GM23248 (cell line): Measurements from ENCODE around the gene ASXL1. TPM values are rescaled to one million over a fixed set of nuclear protein-coding genes. Genes with fewer than 3 reads are reported as not detected.

ENCODE experiments used
- DNase-seq: peaks from one replicate; pipeline ENCODE4 v3.0.0-alpha.2; 2015
- H2AFZ ChIP-seq: fragments of 200-600 bp; sonication (generic); 2 replicates; pipeline ENCODE4 v1.6.1; 2016; ENCODE audit warnings: antibody characterized with exemption
- H3F3A ChIP-seq: fragments of 200-600 bp; sonication (generic); 2 replicates; pipeline ENCODE4 v1.6.1; 2016; ENCODE audit warnings: mild to moderate bottlenecking, antibody characterized with exemption, mixed run types; ENCODE audit not compliant: insufficient read depth
- H3K27ac ChIP-seq: fragments of 200-600 bp; sonication (generic); 2 replicates; pipeline ENCODE4 v1.5.1; 2016; ENCODE audit warnings: mild to moderate bottlenecking
- H3K27me3 ChIP-seq: fragments of 200-600 bp; sonication (generic); replicated peaks from 2 replicates; pipeline ENCODE4 v1.6.1; 2016; ENCODE audit warnings: mild to moderate bottlenecking; ENCODE audit not compliant: insufficient read depth
- H3K36me3 ChIP-seq: fragments of 200-600 bp; sonication (generic); 2 replicates; pipeline ENCODE4 v1.6.1; 2016; ENCODE audit warnings: low read depth, mild to moderate bottlenecking
- H3K4me1 ChIP-seq: fragments of 200-600 bp; sonication (generic); 2 replicates; pipeline ENCODE4 v1.6.1; 2016; ENCODE audit warnings: mild to moderate bottlenecking; ENCODE audit not compliant: insufficient read depth
- H3K4me2 ChIP-seq: fragments of 200-600 bp; sonication (generic); one replicate; pipeline ENCODE4 v1.6.1; 2016; ENCODE audit warnings: mild to moderate bottlenecking; ENCODE audit not compliant: unreplicated experiment
- H3K4me3 ChIP-seq: fragments of 200-600 bp; sonication (generic); 2 replicates; pipeline ENCODE4 v1.5.1; 2016; ENCODE audit warnings: mild to moderate bottlenecking
- H3K79me2 ChIP-seq: fragments of 200-600 bp; sonication (generic); 2 replicates; pipeline ENCODE4 v1.6.1; 2016; ENCODE audit warnings: mild to moderate bottlenecking; ENCODE audit not compliant: insufficient read depth
- H3K9ac ChIP-seq: fragments of 200-600 bp; sonication (generic); 2 replicates; pipeline ENCODE4 v1.6.1; 2016; ENCODE audit warnings: mild to moderate bottlenecking
- H3K9me2 ChIP-seq: fragments of 200-600 bp; sonication (generic); 2 replicates; pipeline ENCODE4 v1.6.1; 2016; ENCODE audit warnings: mixed run types, mild to moderate bottlenecking, moderate library complexity; ENCODE audit not compliant: insufficient read depth
- H3K9me3 ChIP-seq: fragments of 200-600 bp; sonication (generic); one replicate; pipeline ENCODE4 v1.6.1; 2017; ENCODE audit warnings: low read depth
- H4K20me1 ChIP-seq: fragments of 200-600 bp; sonication (generic); 2 replicates; pipeline ENCODE4 v1.6.0; 2016; ENCODE audit not compliant: insufficient read depth
- EZH2 ChIP-seq: fragments of 200-600 bp; sonication (generic); IDR thresholded peaks from 2 replicates; pipeline ENCODE4 v1.6.1; 2018; ENCODE audit warnings: antibody characterized with exemption, mild to moderate bottlenecking; ENCODE audit not compliant: insufficient read depth, poor library complexity, severe bottlenecking
- EZH2phosphoT487 ChIP-seq: fragments of 200-600 bp; sonication (generic); IDR thresholded peaks from 2 replicates; pipeline ENCODE4 v1.6.1; 2018; ENCODE audit warnings: antibody characterized with exemption, moderate library complexity, mild to moderate bottlenecking, low read depth; ENCODE audit not compliant: insufficient read depth
- WGBS, 2 experiments: methylation state at CpG; one replicate each; pipeline ENCODE4 v1.1.6; 2015 to 2017; ENCODE audit warnings: low lambda C conversion rate in 2 of 2, low coverage in 1 of 2; ENCODE audit errors: missing lambda C conversion rate in 2 of 2; 5-methylcytosine and 5-hydroxymethylcytosine counted together
- in situ Hi-C: fragments of 300-500 bp; cut with MboI; formaldehyde crosslinking; loops from 2 replicates; pipeline ENCODE4 v1.15.0; 2020
- polyA plus RNA-seq: library from polyadenylated mRNA; unstranded; fragments of >200 nt; fragmentation: Nextera tagmentation; extraction: Ambion mirVana; gene quantifications from 2 replicates; pipeline ENCODE4 v1.2.1, GENCODE V29; 2016
- total RNA-seq: library from RNA; depleted of rRNA; stranded (reverse); fragments of >200 nt; shearing (Covaris generic); gene quantifications from 2 replicates; pipeline ENCODE4 v1.2.3, GENCODE V29; 2014

ASXL1 gene
- total and polyA plus RNA-seq, 2 experiments from 2014 or later, result 13.8 to 39.9 TPM

DNA sequence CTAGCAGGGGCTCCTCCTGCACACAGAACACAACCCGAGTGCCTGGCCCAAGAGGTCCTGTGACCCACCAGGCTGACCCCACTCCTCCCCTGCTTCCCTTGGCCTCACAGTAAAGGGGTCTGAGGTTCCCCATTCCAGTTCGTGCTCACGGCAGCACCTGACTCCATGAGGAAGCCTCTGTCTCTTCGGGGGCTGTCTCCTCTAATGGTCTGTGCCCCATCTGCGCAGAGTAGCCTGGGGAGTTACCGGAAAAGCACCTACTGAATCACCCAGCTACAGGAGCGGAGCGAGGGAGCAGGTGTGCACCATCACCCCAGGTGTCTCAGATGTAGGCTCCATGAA lies 93.2 kb downstream of the ASXL1 start:
- Histone ChIP-seq H3K4me2 (no peak overlapping the region), H3K9ac (no peak overlapping the region), H3K9me2 (no peaks in the 10 kb centered on the region), H2AFZ (no peak overlapping the region), H3F3A (peaks cover 12% of the 10 kb centered on the region; the same call in 1 of the 2 replicates), H3K27ac (no peak overlapping the region), H3K79me2 (no peaks in the 10 kb centered on the region; the same call in 1 of the 2 replicates), H3K36me3 (no peaks in the 10 kb centered on the region; the same call in 1 of the 2 replicates), H4K20me1 (no peaks in the 10 kb centered on the region), H3K4me1 (no peaks in the 10 kb centered on the region), H3K27me3 (no peaks in the 10 kb centered on the region), H3K4me3 (no peak overlapping the region), H3K9me3 (no peaks in the 10 kb centered on the region)
- in situ Hi-C loops, result no loop called here
- TF ChIP-seq EZH2phosphoT487 (no peak), EZH2 (no peak)
- WGBS, 2 experiments, result 90 to 91% methylated on average over 8 of the region's 8 CpGs
- DNase-seq, result no peak

DNA sequence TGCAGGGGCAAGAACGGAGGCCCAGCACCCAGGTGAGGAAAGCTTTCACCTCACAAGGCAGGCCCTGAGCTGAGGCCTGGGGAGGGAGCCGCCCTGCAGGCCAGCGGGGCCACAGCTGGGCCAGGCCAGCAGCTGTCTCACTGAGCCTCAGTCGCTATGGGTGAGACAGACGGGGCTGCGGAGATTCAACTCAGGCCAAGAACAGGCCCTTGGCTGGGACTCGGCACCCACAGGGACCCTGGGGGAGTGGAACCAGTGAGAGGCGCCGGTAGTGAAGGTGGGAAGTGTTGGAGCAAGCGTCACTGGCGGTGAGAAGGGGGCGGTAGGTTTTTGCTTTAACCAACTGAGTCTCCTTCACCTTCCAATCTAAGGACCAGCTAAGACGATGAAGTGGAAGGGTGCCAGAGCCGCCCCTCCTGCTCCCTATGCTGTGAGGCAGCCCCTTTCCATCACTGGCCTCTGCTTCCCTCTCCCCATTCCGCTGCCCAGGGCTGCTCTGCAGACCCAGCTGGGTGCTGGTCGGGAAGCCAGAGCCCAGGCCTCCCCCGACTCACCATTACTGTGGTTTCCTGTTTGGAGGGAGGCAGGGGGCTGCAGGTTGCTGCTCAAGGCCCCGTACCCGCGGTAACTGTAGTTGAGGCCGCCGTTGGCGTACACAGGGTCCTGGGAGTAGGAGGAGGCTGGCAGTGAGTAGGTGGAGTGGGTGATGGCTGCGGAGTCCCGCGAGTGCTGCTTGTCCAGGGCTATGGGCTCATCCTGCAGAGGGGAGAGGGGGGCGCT lies 93.7 kb downstream of the ASXL1 start:
- H3F3A ChIP-seq, result peaks cover 12% of the 10 kb centered on the region; the same call in 1 of the 2 replicates
- H3K4me2 ChIP-seq, result no peak overlapping the region
- no peaks in the 10 kb centered on the region for H3K4me1 ChIP-seq
- H3K79me2 ChIP-seq, result no peaks in the 10 kb centered on the region; the same call in 1 of the 2 replicates
- TF ChIP-seq EZH2phosphoT487, result no peak
- TF ChIP-seq EZH2, result no peak
- in situ Hi-C loops, result no loop called here
- H3K9me2 ChIP-seq, result no peaks in the 10 kb centered on the region
- no peaks in the 10 kb centered on the region for H3K27me3 ChIP-seq
- H3K4me3 ChIP-seq, result no peak overlapping the region
- H2AFZ ChIP-seq, result no peak overlapping the region
- WGBS, 2 experiments, result 91 to 94% methylated on average over 27 of the region's 27 CpGs
- no peak overlapping the region for H3K9ac ChIP-seq
- no peaks in the 10 kb centered on the region; the same call in 1 of the 2 replicates for H3K36me3 ChIP-seq
- no peak overlapping the region for H3K27ac ChIP-seq
- no peak for DNase-seq
- H4K20me1 ChIP-seq, result no peaks in the 10 kb centered on the region
- no peaks in the 10 kb centered on the region for H3K9me3 ChIP-seq

DNA sequence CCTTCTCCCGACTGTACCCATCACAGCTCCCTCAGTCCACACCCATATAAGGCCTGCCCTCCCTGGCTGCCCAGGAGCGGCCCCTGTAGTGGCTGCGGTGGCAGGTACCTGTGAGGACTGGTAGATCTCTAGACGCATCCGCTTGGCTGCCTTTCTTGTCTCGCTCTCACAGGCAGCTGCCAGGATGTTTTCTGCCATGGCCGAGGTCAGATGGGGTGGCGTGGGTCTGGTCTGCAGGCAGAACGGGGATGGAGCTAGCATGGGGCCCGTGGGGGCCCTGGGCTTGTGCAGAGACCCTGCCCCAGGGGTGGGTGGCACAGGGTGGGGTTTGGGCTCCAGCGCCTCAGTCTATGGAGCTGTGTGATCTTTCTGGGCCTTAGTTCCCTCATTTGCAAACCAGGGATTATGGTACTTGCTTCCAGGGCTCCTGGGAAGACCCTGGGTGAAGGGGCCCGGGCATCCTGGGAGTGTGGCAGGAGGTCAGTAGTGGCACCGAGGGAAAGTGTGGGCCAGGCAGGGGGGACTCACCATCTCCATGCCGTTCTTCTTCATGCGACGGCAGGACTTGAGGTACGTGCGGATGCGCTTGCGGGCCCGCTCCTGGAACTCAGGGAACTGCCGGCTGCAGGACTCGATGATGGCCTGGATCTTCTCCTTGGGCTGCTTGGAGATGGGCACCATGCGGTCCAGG lies 94.8 kb downstream of the ASXL1 start:
- Histone ChIP-seq H3K9me3 (no peaks in the 10 kb centered on the region), H4K20me1 (no peaks in the 10 kb centered on the region), H2AFZ (no peak overlapping the region), H3K4me2 (no peak overlapping the region), H3K27me3 (no peaks in the 10 kb centered on the region), H3K79me2 (no peaks in the 10 kb centered on the region), H3K9ac (no peak overlapping the region), H3K4me1 (peaks cover 4% of the 10 kb centered on the region; the same call in 1 of the 2 replicates), H3K27ac (no peak overlapping the region), H3K9me2 (no peaks in the 10 kb centered on the region), H3F3A (peaks cover 12% of the 10 kb centered on the region; the same call in 1 of the 2 replicates), H3K4me3 (no peak overlapping the region), H3K36me3 (no peaks in the 10 kb centered on the region)
- in situ Hi-C loops, result no loop called here
- TF ChIP-seq EZH2 (no peak), EZH2phosphoT487 (no peak)
- DNase-seq, result no peak
- WGBS, 2 experiments, result 90 to 92% methylated on average over 24 of the region's 24 CpGs

DNA sequence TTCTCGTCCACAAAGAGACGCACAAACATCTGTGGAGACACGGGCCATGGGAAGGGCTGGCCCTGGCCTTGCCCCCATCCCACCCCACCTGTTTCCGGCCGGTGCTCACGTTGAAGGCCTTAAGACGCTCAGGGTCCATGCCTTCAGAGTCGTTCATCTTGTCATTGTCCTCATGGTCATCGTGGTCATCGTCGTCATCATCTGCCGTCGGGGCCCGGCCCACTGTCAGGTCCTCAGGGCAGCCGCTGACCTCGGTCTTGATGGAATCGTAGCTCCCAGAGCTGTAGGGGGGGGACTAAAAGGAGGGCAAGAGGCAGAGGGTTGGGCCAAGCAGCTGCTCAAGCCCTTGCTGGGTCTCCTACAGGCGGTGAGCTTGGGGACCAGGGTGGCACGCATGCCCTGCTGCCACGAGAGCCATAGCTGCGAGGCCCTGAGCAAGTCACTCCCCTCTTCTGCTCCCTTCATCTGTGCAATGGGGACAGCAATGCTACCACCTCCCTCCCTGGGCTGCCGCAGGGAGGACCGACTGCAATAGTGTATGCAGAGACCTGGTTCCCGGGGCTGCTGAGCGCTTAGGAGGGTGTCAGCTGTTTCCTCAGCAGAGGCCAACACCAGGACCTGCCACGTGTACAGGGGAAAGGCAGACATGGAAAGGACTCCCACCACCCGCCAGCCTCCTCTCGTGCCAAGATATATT lies 95.5 kb downstream of the ASXL1 start:
- H3K9me2 ChIP-seq, result no peaks in the 10 kb centered on the region
- no peaks in the 10 kb centered on the region for H3K79me2 ChIP-seq
- H3F3A ChIP-seq, result peaks cover 12% of the 10 kb centered on the region; the same call in 1 of the 2 replicates
- WGBS, 2 experiments, result 93% methylated on average over 27 to 28 of the region's 28 CpGs
- no peak overlapping the region for H3K9ac ChIP-seq
- no peaks in the 10 kb centered on the region for H3K9me3 ChIP-seq
- no peaks in the 10 kb centered on the region for H3K36me3 ChIP-seq
- TF ChIP-seq EZH2phosphoT487 (no peak), EZH2 (no peak)
- H4K20me1 ChIP-seq, result no peaks in the 10 kb centered on the region
- H2AFZ ChIP-seq, result no peak overlapping the region
- no peak for DNase-seq
- H3K4me3 ChIP-seq, result no peak overlapping the region
- in situ Hi-C loops, result no loop called here
- H3K4me2 ChIP-seq, result no peak overlapping the region
- H3K4me1 ChIP-seq, result peaks cover 4% of the 10 kb centered on the region; the same call in 1 of the 2 replicates
- H3K27ac ChIP-seq, result no peak overlapping the region
- H3K27me3 ChIP-seq, result no peaks in the 10 kb centered on the region
